PC-3 (cell line): ENCODE results near the gene ETV7. TPM values are rescaled to one million over a fixed set of nuclear protein-coding genes. Genes with fewer than 3 reads are reported as not detected.

Source experiments
- ATAC-seq: fragments of 200-7000 bp; cut with Tn5 transposase; 2 replicates; pipeline ENCODE4 v1.9.1; 2020; ENCODE audit warnings: mild to moderate bottlenecking, moderate library complexity
- BruUV-seq: library from RNA; stranded (reverse); fragments of 400-500 nt; replicated peaks from 2 replicates; lab custom pipeline; 2021; lab: Mats Ljungman, UMichigan
- CTCF ChIA-PET: fragments of 300-600 bp; sonication (Branson Sonifier 250); formaldehyde crosslinking; loops from one replicate; lab custom pipeline; 2022; ENCODE audit warnings: antibody characterized with exemption; lab: Charles Lee
- POLR2A ChIA-PET: fragments of 300-600 bp; sonication (Branson Sonifier 250); formaldehyde crosslinking; loops from one replicate; lab custom pipeline; 2022; ENCODE audit warnings: antibody characterized with exemption; ENCODE audit not compliant: unreplicated experiment; lab: Charles Lee
- DNase-seq: peaks from one replicate; pipeline ENCODE4 v3.0.0-alpha.2; 2015
- H2AFZ ChIP-seq: fragments of 300-600 bp; sonication (generic); 2 replicates; pipeline ENCODE4 v1.6.0; 2016; ENCODE audit warnings: antibody characterized with exemption, low read length
- H3F3A ChIP-seq: fragments of 300-600 bp; sonication (generic); one replicate; pipeline ENCODE4 v1.6.0; 2017; ENCODE audit warnings: antibody characterized with exemption, low read length, control low read depth, mild to moderate bottlenecking; ENCODE audit not compliant: unreplicated experiment
- H3K27ac ChIP-seq: fragments of 300-600 bp; sonication (generic); 2 replicates; pipeline ENCODE4 v1.5.1; 2016; ENCODE audit warnings: mild to moderate bottlenecking, low read length
- H3K27me3 ChIP-seq: fragments of 300-600 bp; sonication (generic); 2 replicates; pipeline ENCODE4 v1.6.1; 2016; ENCODE audit warnings: low read length, mixed read lengths
- H3K36me3 ChIP-seq: fragments of 300-600 bp; sonication (generic); 2 replicates; pipeline ENCODE4 v1.6.1; 2016; ENCODE audit warnings: low read depth, mixed run types, low read length, mixed read lengths
- H3K4me1 ChIP-seq: fragments of 300-600 bp; sonication (generic); 2 replicates; pipeline ENCODE4 v1.5.1; 2016; ENCODE audit warnings: low read length; ENCODE audit not compliant: insufficient read depth
- H3K4me2 ChIP-seq: fragments of 300-600 bp; sonication (generic); 2 replicates; pipeline ENCODE4 v1.6.0; 2016; ENCODE audit warnings: low read length
- H3K4me3 ChIP-seq: fragments of 300-600 bp; sonication (generic); 2 replicates; pipeline ENCODE4 v1.5.1; 2016; ENCODE audit warnings: mild to moderate bottlenecking, low read length, mixed read lengths
- H3K79me2 ChIP-seq: fragments of 300-600 bp; sonication (generic); 2 replicates; pipeline ENCODE4 v1.6.1; 2017; ENCODE audit warnings: low read length, mixed read lengths
- H3K9ac ChIP-seq: fragments of 300-600 bp; sonication (generic); 2 replicates; pipeline ENCODE4 v1.6.0; 2016; ENCODE audit warnings: mild to moderate bottlenecking, low read length
- H3K9me2 ChIP-seq: fragments of 300-600 bp; sonication (generic); replicated peaks from 2 replicates; pipeline ENCODE4 v1.6.1; 2016; ENCODE audit warnings: mixed run types, low read length, mixed read lengths
- H3K9me3 ChIP-seq: fragments of 300-600 bp; sonication (generic); 2 replicates; pipeline ENCODE4 v1.6.1; 2016; ENCODE audit warnings: low read length, mixed read lengths
- H4K20me1 ChIP-seq: fragments of 300-600 bp; sonication (generic); 2 replicates; pipeline ENCODE4 v1.6.1; 2016; ENCODE audit warnings: low read length, mixed read lengths
- EZH2 ChIP-seq: fragments of 300-600 bp; sonication (generic); IDR thresholded peaks from one replicate; pipeline ENCODE4 v1.6.1; 2017; ENCODE audit warnings: antibody characterized with exemption, mild to moderate bottlenecking, low read length; ENCODE audit not compliant: unreplicated experiment
- EZH2phosphoT487 ChIP-seq: fragments of 300-600 bp; sonication (generic); IDR thresholded peaks from 2 replicates; pipeline ENCODE4 v1.6.1; 2018; ENCODE audit warnings: mild to moderate bottlenecking, antibody characterized with exemption, low read length, borderline replicate concordance
- intact Hi-C: fragments of 100-400 bp; cut with micrococcal nuclease; formaldehyde crosslinking; loops from 2 replicates; pipeline ENCODE4 v1.9.0; 2023
- total RNA-seq: library from RNA; depleted of rRNA; stranded (reverse); fragments of >200 nt; gene quantifications from 2 replicates; pipeline ENCODE4 v1.2.3, GENCODE V29; 2014; rRNA removed
- TF ChIP-seq, protein P1 (sequence below): fragments of 300-600 bp; sonication (generic); conservative IDR thresholded peaks from 2 replicates; pipeline ENCODE4 v1.5.1; 2017; ENCODE audit warnings: antibody characterized with exemption, low read depth, mild to moderate bottlenecking, low read length

Gene ETV7
- total RNA-seq, 1 experiment from 2014 or later, result not detected

DNA sequence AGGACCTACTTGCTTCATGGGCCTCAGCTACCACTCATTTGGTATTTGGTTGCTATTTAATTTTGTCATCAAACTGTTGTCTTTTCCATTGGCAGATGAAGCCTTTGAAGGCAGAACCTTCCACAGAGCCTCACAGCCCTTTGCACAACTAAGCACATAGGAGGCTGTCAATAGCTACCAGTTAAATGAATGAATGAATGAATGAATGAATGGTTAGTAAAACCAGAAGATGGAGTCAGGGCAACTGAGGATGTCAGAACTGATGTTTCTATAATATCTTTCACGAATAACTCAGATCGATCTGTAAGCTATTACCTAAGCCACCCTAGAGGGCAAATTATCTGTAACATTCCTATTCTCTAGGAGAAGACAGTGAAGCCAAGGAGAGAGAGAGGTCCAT, 69.8 kb downstream of the ETV7 start:
- Histone ChIP-seq H3F3A (no peaks in the 10 kb centered on the region), H3K36me3 (no peaks in the 10 kb centered on the region), H3K9me2 (no peaks in the 10 kb centered on the region), H3K4me3 (no peak overlapping the region), H3K4me2 (no peak overlapping the region), H3K79me2 (no peaks in the 10 kb centered on the region), H3K4me1 (no peaks in the 10 kb centered on the region), H4K20me1 (no peaks in the 10 kb centered on the region), H3K9ac (no peak overlapping the region), H3K27ac (no peak overlapping the region), H2AFZ (no peak overlapping the region), H3K27me3 (0 out of 2 replicates have a peak, but pooled peaks cover 9% of the 10 kb centered on the region), H3K9me3 (no peaks in the 10 kb centered on the region)
- intact Hi-C loops, result no loop called here
- CTCF ChIA-PET, result interaction anchor here (0.9 kb wide), 1 partner anchor 23 kb away, joined by 8 read pairs; no protein-coding TSS in a partner anchor
- DNase-seq (no peak), ATAC-seq (no peak)
- TF ChIP-seq, protein P1, sequence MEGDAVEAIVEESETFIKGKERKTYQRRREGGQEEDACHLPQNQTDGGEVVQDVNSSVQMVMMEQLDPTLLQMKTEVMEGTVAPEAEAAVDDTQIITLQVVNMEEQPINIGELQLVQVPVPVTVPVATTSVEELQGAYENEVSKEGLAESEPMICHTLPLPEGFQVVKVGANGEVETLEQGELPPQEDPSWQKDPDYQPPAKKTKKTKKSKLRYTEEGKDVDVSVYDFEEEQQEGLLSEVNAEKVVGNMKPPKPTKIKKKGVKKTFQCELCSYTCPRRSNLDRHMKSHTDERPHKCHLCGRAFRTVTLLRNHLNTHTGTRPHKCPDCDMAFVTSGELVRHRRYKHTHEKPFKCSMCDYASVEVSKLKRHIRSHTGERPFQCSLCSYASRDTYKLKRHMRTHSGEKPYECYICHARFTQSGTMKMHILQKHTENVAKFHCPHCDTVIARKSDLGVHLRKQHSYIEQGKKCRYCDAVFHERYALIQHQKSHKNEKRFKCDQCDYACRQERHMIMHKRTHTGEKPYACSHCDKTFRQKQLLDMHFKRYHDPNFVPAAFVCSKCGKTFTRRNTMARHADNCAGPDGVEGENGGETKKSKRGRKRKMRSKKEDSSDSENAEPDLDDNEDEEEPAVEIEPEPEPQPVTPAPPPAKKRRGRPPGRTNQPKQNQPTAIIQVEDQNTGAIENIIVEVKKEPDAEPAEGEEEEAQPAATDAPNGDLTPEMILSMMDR, result no peak
- TF ChIP-seq EZH2phosphoT487 (no peak), EZH2 (no peak)
- BruUV-seq, result no TSS peak
- POLR2A ChIA-PET, result interaction anchor here (0.6 kb wide), 1 partner anchor 47 kb away, joined by 3 read pairs; no protein-coding TSS in a partner anchor

Other genes starting within 250 kb of the ETV7 start
- gene BRPF3, start 190.9 kb downstream of the ETV7 start, total RNA-seq, result 14.3 and 21.4 TPM in 2 replicates
- gene PNPLA1, start 117.6 kb downstream of the ETV7 start, total RNA-seq, result 0.29 TPM in 1 of 2 replicates, not detected in the other
- not detected in 2 replicates for gene BNIP5, start 50.8 kb downstream of the ETV7 start, total RNA-seq
- gene PXT1, start 55.2 kb upstream of the ETV7 start, total RNA-seq, result not detected in 2 replicates
- gene KCTD20, start 55.3 kb upstream of the ETV7 start, total RNA-seq, result 20.8 and 26.5 TPM in 2 replicates
- gene STK38, start 159.8 kb upstream of the ETV7 start, total RNA-seq, result 25.7 and 26.9 TPM in 2 replicates
- gene SRSF3, start 206.7 kb upstream of the ETV7 start, total RNA-seq, result 206 and 297 TPM in 2 replicates